ENCODE measurements around the gene PTP4A2.

The PTP4A2 gene

DNA sequence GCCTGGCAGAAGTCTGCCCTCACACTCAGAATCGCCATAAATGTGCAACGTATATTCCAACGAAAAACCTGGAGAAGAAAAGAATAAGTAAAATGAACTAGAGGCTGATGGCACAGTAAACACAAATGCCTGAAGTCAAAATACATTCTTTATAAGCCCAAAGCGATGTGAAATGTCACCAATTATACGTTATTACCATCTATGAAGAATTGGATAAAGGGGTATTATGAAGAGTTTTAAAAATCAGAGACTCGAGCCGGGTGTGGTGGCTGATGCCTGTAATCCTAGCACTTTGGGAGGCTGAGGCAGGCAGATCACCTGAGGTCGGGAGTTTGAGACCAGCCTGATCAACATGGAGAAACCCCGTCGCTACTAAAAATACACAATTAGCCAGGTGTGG lies 18.6 kb downstream of the PTP4A2 start:
- DNase-seq (ENCODE audit: low read depth): no peak
- no peak overlapping the region for H3K4me3 ChIP-seq (ENCODE audit: low read depth, low read length)
- TF ChIP-seq CTCF (IDR thresholded peaks at IDR 0.05; ENCODE audit: low read depth, low read length, missing control alignments): no peak

DNA sequence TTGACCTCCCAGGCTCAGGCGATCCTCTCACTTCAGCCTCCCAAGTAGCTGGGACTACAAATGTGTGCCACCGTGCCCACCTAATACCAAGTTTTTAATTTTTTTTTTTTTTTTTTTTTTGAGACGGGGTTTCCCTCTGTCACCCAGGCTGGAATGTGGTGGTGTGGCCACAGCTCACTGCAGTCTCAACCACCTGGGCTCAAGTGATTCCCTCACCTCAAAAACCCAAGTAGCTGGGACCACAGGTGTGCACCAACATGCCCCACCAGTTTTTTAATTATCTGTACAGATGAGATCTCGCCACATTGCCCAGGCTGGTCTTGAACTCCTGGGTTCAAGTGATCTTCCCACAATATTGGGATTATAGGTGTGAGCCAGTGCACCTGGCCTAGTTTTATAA lies 22.7 kb downstream of the PTP4A2 start:
- DNase-seq (ENCODE audit: low read depth): no peak
- no peak for TF ChIP-seq CTCF (IDR thresholded peaks at IDR 0.05; ENCODE audit: low read depth, low read length, missing control alignments)
- no peak overlapping the region for H3K4me3 ChIP-seq (ENCODE audit: low read depth, low read length)

DNA sequence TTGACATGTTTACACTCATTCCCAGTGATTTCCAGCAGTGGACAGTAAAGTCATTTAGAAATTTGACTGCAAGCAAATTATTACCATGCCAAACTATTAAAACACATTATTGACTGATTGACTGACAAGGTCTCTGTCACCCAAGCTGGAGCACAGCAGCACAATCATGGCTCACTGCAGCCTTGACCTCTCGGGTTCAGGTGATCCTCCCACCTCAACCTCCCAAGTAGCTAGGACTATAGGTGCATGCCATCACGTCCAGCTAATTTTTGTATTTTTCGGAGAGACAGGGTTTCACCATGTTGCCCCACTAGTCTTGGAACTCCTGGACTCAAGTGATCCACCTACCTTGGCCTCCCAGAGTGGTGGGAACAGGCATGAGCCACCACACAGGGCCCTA lies 24.2 kb downstream of the PTP4A2 start:
- DNase-seq (ENCODE audit: low read depth): no peak
- no peak for TF ChIP-seq CTCF (IDR thresholded peaks at IDR 0.05; ENCODE audit: low read depth, low read length, missing control alignments)
- H3K4me3 ChIP-seq (ENCODE audit: low read depth, low read length): no peak overlapping the region

DNA sequence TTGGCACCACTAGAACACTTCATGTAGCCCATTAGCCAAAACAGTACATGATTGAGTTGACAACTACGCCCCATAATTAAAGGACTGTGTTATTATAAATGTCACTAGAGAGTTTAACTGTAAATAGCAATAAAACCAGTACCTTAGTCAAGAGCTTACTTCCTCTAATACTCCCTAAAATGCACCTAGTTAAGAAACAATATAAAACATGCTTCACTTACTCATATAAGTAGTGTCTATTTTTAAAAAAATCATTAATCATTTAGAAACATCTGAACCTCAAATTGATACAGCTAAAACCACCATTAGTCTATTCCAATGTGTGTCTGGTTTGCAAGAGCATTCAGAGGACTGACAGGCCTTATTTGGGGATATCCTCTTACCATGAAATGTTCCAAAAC lies 25.3 kb downstream of the PTP4A2 start:
- TF ChIP-seq CTCF (IDR thresholded peaks at IDR 0.05; ENCODE audit: low read depth, low read length, missing control alignments): no peak
- DNase-seq (ENCODE audit: low read depth): no peak
- no peak overlapping the region for H3K4me3 ChIP-seq (ENCODE audit: low read depth, low read length)

- no peak for TF ChIP-seq CTCF (IDR thresholded peaks at IDR 0.05; ENCODE audit: low read depth, low read length, missing control alignments)
- no peak for DNase-seq (ENCODE audit: low read depth)
- H3K4me3 ChIP-seq (ENCODE audit: low read depth, low read length): no peak overlapping the region
Measured at GRCh38 chr1:31911994-31912780, 26.0 kb downstream of the PTP4A2 start.

GRCh38 chr1:31910933-31911332 lies 27.2 kb downstream of the PTP4A2 start:
- no peak for DNase-seq (ENCODE audit: low read depth)
- TF ChIP-seq CTCF (IDR thresholded peaks at IDR 0.05; ENCODE audit: low read depth, low read length, missing control alignments): no peak
- H3K4me3 ChIP-seq (ENCODE audit: low read depth, low read length): no peak overlapping the region

GRCh38 chr1:31909691-31910090 lies 28.5 kb downstream of the PTP4A2 start:
- no peak overlapping the region for H3K4me3 ChIP-seq (ENCODE audit: low read depth, low read length)
- TF ChIP-seq CTCF (IDR thresholded peaks at IDR 0.05; ENCODE audit: low read depth, low read length, missing control alignments): no peak
- no peak for DNase-seq (ENCODE audit: low read depth)

Measured in GM12864 (cell line).